ENCODE data around the gene TMOD1.

Gene TMOD1

GRCh38 chr9:97547098-97547829 is 45.8 kb downstream of the TMOD1 start:
- no peak for DNase-seq (ENCODE audit: low read depth in 2 of 2)

- no peak for DNase-seq (ENCODE audit: low read depth in 2 of 2)
Measured at GRCh38 chr9:97548379-97548778, 46.9 kb downstream of the TMOD1 start.

DNA sequence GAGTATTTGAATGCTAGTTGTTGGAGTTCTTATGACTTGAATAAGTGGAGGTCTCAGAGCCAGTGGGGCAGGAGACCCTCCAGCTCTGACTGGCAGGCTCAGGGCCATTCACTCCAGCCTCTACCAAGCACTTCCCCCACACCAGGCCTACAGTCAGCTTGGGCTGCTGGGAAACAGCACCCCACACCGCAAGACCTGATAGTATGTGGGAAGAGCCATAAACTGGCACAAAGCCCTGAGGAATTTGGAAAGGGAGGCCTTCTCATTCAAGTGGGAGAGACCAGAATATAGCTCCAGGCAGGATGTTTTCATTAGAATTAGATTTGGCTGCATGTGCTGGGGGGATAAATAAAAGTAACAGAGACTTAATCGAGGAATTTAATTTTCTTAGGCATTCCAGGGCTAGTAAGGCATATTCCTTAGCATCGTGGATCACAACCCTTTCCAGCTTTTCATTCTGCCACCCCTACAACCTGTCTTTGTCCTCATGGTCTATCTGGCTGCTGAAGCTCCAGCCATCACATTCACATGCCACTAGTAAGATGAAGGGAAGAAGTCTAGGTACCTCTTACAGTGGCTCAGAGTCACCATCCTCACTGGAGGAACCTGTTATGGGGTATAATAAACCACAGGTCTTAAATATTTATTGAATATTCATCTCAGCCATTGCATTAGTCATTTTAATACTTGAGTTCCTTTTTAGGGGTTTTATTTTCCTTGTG is 47.5 kb downstream of the TMOD1 start:
- no peak for DNase-seq (ENCODE audit: low read depth in 2 of 2)

GRCh38 chr9:97550386-97550785 is 48.9 kb downstream of the TMOD1 start:
- no peak for DNase-seq (ENCODE audit: low read depth in 2 of 2)

GRCh38 chr9:97551308-97551707 is 49.8 kb downstream of the TMOD1 start:
- DNase-seq (ENCODE audit: low read depth in 2 of 2), result no peak

GRCh38 chr9:97553141-97553540 is 51.7 kb downstream of the TMOD1 start:
- no peak for DNase-seq (ENCODE audit: low read depth in 2 of 2)

DNA sequence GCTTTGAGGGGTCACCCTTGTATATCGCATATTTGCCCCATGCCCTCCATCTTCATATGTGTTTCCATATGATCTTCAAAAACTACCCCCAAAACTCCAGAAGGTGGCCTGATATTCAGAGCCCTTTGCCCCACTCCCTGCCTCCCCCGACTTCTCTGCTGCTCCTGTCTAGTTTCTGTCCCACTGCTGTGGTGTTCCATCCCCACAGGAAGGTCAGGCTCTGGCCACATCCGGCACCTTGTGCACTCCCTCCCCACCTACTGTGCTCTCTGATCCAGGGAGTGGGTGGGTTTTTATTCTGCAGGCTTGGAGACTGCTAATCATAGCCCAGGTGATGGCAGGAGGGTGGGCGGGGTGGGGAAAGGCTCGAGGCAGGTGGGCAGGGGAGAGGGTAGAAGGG is 52.4 kb downstream of the TMOD1 start:
- DNase-seq (ENCODE audit: low read depth in 2 of 2), result no peak

DNA sequence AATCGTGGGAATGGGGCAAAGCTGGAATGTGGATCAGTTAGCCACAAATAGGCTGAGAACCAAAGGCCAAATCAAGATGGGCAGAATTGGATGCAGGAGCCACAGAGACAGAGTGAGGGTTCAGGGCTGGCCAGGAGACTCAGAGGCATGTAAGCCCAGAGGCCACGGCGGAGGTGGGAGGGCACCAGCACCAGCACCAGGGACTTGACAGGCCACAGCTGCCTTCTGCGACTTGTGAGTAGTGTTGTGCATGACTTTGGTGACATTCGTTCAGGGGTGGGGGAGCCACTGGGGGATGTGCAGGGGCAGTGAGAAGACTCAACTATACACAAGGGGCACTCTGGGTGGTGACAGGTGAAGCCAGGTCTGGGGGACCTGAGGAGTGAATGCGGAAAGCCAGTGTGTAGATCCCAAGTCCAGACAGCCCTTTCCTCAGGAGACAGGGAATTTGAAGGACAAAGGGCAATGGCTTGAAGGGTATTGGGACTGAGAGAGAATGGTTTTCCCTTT is 53.2 kb downstream of the TMOD1 start:
- DNase-seq (ENCODE audit: low read depth in 2 of 2), result no peak

DNA sequence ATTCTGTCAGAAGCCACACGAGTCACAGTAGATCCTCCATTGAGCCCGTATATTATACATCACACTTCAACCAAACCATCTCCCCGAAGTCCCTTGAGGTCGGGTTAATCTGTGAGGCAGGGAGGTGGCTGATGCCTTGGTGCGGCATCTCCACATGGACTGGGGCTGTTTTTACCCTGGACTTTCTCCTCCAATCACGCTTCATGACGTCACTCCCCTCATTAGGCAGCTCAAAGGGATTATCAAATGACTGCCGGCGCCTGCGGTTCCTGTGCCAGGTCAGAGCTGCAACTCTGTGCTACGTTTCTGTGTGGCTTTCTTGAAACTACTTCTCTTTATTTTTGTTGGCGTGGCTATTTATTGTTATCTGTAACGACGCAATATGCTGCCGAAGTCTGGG is 53.7 kb downstream of the TMOD1 start:
- no peak for DNase-seq (ENCODE audit: low read depth in 2 of 2)

GRCh38 chr9:97556036-97556720 is 54.7 kb downstream of the TMOD1 start:
- no peak for DNase-seq (ENCODE audit: low read depth in 2 of 2)

- no peak for DNase-seq (ENCODE audit: low read depth in 2 of 2)
Measured at GRCh38 chr9:97556721-97557605, 55.5 kb downstream of the TMOD1 start.

DNA sequence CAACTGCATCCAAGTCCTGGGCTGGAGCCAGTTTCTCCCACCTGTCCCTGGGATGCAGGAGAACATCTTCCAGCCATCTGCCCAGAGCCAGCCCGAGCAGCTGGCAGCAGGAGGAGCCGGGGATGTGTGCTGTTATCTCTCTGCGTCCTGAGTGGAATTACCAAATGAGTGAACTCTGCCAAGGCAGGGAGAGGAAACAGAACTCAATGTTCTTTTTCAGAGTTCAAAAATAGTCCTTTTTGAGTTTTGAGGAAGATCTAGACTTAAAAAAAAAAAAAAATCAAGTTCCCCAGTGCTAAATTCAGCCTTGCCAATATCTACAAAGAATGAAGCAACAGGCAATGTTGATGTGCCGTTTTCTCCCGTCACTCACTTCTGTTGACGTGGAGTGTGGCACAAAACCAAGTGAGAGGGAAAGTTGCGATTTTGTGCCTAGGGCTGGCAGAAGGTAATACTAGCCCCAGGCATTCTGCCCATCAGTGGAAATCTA is 56.2 kb downstream of the TMOD1 start:
- no peak for DNase-seq (ENCODE audit: low read depth in 2 of 2)

- no peak for DNase-seq (ENCODE audit: low read depth in 2 of 2)
Measured at GRCh38 chr9:97558701-97559101, 57.2 kb downstream of the TMOD1 start.

- DNase-seq (ENCODE audit: low read depth in 2 of 2), result no peak
Measured at GRCh38 chr9:97559111-97559514, 57.6 kb downstream of the TMOD1 start.

- DNase-seq (ENCODE audit: low read depth in 2 of 2), result no peak
Measured at GRCh38 chr9:97560154-97560553, 58.7 kb downstream of the TMOD1 start.

DNA sequence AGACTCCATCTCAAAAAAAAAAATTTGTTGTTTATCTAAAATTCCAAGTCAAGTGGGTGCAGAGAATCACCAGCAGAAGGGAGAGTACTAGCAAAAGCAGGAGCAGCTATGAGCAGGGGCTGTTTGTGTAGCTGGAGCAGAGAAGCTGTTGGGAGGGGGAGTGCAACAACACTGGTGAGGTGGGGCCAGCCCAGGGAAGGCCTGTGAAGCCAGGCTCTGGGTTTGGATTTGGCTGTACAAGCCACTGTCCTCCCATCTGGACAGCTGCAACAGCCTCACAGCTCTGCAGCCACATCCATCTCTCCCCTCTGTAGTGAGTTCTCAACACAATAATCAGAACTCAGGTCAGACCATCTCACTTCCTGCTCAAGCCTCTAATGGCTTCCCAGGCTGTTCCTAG is 59.4 kb downstream of the TMOD1 start:
- no peak for DNase-seq (ENCODE audit: low read depth in 2 of 2)

GRCh38 chr9:97561501-97561900 is 60.0 kb downstream of the TMOD1 start:
- no peak for DNase-seq (ENCODE audit: low read depth in 2 of 2)

- no peak for DNase-seq (ENCODE audit: low read depth in 2 of 2)
Measured at GRCh38 chr9:97562542-97562941, 61.1 kb downstream of the TMOD1 start.

- DNase-seq (ENCODE audit: low read depth in 2 of 2), result no peak
Measured at GRCh38 chr9:97563458-97564135, 62.1 kb downstream of the TMOD1 start.

DNA sequence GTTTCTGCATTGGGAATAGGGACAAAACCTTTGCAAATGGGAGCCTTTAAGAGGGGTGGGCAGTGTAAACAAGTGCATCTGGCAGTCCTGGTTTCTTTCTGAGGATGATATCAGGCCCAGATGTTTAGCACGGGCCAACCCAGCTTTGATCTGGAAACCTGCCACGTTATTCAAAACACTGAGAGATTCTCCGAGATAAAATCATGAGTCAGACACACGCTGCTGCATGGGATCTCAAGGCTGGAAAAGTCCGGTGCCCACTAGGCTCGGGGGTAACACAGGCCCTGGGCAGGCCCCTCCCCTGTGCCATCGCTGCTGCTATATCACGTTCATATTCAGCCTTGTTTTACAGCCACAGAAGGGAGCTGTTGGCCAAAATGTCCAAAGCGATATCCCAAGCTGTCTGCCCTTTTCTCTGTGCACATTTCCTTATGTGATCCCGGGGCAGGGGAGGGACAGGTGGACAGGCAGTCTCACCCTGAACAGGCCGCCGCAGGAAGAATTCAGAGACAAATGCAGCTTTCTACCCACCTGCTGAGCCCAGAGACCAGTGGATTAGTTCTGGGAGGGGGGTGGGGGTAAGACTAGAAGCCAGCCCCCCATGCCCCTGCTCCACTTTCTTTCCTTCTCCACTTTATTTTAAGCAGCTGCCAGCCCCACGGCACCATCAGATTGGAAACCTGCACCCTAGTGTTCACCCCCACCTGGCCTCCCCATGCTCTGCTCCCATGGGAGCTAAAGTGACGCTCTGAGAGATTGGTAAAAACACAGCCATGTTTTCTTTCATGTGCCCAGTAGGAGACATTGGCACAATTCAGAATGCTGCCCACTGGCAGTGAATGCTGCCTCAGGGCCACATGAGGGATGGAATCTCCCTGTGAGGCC is 63.1 kb downstream of the TMOD1 start:
- DNase-seq (ENCODE audit: low read depth in 2 of 2), result no peak

All from stimulated activated CD8-positive, alpha-beta memory T cell treated with anti-CD3 and anti-CD28 coated beads, Interleukin-7, amount 100 ng/mL, for 1 hour (primary cell).